Right forelimb (tissue), 1 donor: Measurements from ENCODE around the gene NTSR1.

Experiments used
- DNase-seq: peaks from one replicate; pipeline ENCODE4 v3.0.0-alpha.2; 2018

NTSR1 gene

DNA sequence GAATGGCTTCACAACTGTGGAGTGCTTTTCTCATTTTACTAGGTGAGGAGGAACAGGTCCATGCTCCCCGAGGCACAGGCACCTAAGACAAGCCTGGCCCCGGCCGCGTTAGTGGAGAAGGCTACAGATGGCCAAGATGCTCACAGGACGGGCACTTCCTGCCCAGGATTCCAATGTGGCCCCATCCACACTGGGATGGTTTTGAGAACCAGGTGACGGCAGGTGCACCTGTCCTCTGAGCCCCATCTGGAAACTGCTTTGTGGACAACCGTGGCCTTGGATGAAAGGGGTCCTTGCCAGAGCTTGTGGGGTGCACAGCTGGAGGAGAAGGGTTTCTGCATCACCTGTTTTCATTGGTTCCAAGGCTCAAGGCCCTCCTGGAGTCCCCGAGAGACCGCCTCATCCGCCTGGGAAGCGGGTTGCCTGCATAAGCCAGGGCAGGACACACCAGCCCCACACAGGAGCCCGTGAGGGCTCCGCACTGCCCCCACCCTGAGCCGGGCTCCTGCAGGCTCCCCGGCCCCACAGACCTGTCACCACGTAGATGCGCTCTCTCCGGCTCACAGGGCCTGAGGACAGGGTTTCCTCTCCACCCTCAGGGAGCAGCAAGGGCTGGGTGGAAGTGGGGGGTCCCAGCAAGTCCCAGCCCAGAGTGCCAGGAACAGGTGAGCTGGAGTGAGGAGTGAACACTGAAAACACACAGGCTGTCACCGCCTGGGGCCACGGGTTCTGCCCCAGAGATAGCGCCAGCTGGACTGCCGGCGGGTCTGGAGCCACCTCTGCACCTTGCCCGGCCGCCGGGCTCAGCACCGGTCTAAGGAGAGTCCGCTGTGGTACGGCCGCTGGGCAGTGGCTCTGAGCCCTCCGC is 18.3 kb downstream of the NTSR1 start:
- DNase-seq: no peak

GRCh38 chr20:62727584-62728027 is 19.0 kb downstream of the NTSR1 start:
- DNase-seq: no peak

GRCh38 chr20:62728028-62728780 is 19.6 kb downstream of the NTSR1 start:
- DNase-seq: no peak

DNA sequence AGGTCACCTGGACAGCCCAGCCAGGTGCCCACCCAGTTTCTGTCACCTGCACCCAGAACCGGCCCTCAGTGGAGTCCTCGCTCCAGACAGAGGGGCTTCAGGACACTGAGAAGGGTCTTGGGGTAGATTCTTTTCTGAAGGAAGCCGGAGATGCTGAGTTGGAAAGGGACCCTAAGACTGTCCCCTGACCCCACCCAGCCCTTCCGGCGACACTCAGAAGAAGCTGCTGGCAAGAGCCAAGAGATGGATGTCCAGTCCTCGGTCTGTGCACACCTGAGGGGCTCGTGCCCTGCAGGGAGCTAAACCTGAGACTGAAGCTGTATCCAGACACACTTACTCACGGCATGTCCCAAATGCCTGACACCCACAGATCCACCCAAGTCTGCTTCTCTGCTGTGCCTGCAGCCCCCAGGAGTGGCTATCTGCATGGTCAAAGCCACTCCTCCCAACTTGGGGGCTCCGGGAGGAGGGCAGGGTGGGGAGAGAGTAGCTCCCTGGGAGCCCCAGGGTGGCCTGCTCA is 20.2 kb downstream of the NTSR1 start:
- no peak for DNase-seq

GRCh38 chr20:62730481-62730880 is 21.8 kb downstream of the NTSR1 start:
- DNase-seq: no peak

GRCh38 chr20:62732031-62732760 is 23.6 kb downstream of the NTSR1 start:
- DNase-seq: no peak

- DNase-seq: no peak
Observed at GRCh38 chr20:62732842-62733525, 24.3 kb downstream of the NTSR1 start.

GRCh38 chr20:62733526-62733842 is 24.8 kb downstream of the NTSR1 start:
- no peak for DNase-seq

GRCh38 chr20:62733891-62734290 is 25.3 kb downstream of the NTSR1 start:
- no peak for DNase-seq

- no peak for DNase-seq
Observed at GRCh38 chr20:62734326-62734725, 25.7 kb downstream of the NTSR1 start.

GRCh38 chr20:62734881-62735280 is 26.2 kb downstream of the NTSR1 start:
- no peak for DNase-seq

DNA sequence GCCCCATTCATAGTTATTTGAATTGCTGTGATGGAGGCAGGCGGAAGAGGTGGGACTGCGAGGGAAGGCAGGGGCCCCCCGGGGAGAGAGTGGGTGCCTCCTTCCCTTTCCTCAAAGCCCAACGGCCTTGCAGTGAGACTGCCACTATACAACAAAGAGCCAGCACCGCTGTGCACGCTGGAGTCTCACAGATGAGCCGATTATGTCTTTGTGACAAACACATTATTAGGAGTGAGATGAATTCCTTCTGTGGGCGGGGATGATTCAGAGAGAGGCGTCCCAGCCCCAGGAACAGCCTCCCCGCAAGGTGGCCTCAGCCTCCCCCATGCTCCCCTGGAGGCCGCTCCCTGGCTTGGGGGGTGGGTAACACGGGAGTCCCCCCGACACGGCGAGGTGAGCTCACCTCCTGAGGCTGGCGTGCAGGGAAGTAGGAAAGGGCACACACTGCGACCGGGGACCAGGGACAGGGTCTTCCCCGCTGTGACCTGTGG is 26.7 kb downstream of the NTSR1 start:
- DNase-seq: no peak

DNA sequence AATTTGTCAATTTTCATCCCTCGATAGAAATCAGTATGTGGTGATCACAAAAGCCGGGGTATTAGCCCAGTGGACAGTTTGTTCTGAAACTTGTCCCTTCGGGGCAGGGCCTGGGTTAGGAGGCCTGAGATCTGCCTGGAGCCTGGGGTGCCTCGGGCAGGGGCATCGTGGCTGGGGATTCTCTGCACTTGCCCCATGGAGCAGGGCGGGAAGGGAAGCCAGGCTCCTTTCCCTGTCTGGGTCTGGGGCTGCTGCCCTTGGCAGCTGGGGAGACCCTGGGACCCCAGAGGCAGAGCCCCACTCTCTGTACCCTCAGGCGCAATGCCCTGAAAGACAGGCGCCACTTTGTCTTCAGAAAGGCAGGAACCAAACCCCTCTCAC is 27.4 kb downstream of the NTSR1 start:
- no peak for DNase-seq

DNA sequence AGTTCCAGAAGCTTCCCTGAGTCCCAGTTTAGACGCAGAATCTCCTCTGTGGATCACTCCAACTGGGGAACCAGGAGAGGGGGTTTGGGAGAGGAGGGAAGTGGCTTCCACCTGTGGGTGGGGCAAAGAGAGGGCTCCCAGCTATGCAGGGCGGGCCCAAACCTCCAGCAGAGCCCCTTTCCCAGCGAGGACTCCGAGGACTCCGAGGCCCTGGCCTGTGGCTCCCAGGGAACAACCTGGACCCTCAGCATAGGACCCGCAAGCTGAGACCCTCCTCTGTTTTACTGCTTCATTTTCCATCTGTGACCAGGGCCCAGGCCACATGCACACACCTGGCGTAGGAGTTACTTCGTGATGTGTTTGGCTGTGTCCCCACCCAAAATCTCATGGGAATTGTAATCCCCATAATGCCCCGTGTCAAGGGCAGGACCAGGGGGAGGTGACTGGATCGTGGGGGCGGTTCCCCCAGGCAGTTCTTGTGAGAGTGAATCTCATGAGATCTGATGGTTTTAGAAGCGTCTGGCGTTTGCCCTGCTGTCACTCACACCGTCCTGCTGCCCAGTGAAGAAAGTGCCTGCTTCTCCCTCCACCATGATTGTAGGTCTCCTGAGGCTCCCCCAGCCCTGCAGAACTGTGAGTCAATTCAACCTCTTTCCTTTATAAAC is 27.9 kb downstream of the NTSR1 start:
- DNase-seq: no peak

- no peak for DNase-seq
Observed at GRCh38 chr20:62737271-62737811, 28.7 kb downstream of the NTSR1 start.

DNA sequence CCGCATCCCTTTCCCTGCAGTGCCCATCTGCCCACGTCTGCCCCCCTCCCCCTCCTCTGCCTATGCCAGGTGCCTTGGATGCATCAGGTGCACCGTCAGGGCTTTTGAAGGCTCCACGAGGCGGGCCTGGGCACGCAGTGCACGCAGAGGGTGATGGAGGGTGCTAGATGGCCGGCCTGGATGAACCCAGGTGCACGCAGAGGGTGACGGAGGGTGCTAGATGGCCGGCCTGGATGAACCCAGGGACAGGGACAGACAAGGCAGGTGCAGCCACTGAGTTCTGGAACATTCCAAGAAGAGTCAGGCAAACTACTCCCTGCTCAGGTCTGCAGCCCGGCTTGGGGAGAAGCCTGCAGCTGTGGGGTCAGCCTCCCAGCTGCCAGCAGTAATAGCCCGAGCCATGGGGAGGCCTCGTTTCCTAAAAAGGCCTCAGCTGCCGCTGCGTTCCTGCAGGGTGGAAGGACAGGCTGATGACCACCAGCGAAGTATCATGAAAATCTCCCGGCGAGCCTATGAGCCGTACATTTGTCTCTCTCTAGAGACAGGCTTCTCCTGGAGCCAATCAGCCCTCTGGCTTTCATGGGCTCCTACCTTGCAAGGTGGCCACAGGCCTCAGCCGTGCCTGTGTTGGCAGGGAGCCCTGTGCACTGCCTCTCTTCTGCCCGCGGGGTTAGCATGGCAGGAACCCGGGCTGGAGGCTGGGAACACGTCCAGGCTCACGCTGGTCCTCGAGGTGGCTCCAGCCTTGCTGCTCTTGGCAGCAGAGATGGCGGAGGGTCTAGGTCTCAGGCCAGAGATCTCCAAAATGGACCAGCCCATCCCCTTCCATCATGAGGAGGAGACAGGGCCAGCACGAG is 29.6 kb downstream of the NTSR1 start:
- DNase-seq: no peak

- no peak for DNase-seq
Observed at GRCh38 chr20:62739067-62739466, 30.4 kb downstream of the NTSR1 start.

DNA sequence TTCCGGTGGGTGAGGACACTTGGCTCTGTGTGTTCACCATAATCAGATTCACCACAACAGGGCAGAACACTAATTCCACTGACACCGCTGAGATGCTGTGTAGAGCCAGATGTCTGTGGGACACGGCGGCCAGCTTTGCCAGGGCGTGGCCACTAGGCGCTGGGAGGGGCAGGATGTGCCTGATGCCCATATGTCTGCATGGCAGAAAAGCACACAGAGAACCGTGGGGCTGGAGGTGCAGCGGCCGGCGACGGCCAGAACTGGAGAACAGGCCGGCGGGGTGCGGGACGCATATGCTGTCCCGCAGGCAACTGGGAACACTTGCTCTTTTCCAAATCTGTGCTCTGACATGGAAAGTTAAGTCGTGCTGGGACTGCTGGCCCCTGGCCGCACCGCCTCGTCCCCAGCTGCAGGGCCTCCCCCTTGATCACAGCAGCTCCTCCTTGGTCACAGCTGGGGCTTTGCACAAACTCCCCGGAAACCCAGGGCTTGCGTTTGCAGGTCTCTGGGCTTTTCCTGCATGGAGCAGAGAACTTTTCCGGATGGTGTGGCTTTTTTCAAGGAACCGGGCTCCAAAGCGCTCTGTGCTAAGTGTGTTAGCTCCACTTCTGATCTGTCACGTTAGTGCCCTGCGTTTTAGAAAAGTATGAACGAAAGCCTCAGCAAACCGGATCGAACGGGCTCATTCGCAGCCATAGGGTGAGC is 31.1 kb downstream of the NTSR1 start:
- no peak for DNase-seq

- DNase-seq: no peak
Observed at GRCh38 chr20:62740286-62741141, 31.9 kb downstream of the NTSR1 start.
